Stimulated activated CD8-positive, alpha-beta memory T cell treated with anti-CD3 and anti-CD28 coated beads, Interleukin-2, amount 100 ng/mL, for 1 hour (primary cell): ENCODE measurements around the gene ACVR1B.

ENCODE experiments used
- DNase-seq, 2 donors: peaks; one replicate each; pipeline ENCODE4 v3.0.0-alpha.2; 2020; ENCODE audit warnings: low read depth in 2 of 2

Gene ACVR1B

GRCh38 chr12:52043386-52044212 is 92.1 kb downstream of the ACVR1B start:
- no peak for DNase-seq

GRCh38 chr12:52044292-52044983 is 92.9 kb downstream of the ACVR1B start:
- no peak for DNase-seq

- no peak for DNase-seq
Observed at GRCh38 chr12:52045794-52046199, 94.3 kb downstream of the ACVR1B start.
